Hippocampal formation (tissue), 2 donors: Measurements from ENCODE around the gene DIPK1A.

Experiments
- DNase-seq, 2 donors: peaks; one replicate each; lab custom pipeline; 2025; lab: John Stamatoyannopoulos, UW

DIPK1A gene

DNA sequence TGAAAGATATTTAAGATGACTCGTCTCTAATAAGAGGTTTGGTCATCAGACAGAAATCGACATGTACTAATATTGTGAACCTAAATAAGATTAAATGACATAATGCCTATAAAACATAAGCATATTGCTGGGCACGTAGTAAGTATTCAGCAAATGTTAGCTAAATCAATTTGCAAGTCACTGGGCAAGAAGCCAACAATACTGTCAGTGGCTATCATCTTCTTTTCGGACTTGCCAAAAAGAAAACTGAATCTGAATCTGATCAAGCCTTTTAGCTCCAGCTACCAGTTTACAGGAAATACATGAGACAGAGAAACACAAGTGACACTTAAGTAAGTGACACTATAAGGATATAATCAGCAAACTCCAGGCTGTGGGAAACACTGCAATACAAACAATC lies 83.5 kb downstream of the DIPK1A start:
- DNase-seq = peak in 1 of 2 donors; percentile 63

DNA sequence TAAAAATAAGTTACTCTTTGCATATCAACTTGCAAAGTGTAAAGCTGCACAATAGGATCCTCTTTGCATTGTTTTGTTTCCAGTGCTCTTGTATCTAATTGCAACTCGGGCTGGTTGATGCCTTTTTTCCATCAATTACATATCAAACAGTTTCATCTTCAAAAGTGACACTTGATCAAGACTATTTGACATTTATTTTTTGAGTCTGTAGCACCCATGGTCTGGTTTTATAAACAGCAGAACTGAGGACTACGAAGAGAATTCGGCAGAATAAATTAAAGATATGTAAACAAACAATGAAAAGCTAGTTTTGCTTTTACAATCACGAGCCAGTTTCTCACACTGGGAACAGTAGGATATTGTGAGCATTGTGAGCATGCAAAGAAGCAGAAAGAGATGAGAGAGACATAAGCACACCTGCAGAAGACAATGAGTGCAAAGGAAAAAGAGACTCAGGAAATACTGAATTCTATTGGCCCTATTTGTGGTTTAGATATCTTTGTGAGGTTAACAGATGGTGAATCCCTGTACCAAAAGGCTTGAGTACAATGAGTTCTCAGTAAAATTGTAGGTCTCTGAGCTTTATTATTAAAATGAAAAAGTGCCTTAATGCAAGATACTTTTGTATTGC lies 84.1 kb downstream of the DIPK1A start:
- peak in 1 of 2 donors; percentile 76 for DNase-seq

DNA sequence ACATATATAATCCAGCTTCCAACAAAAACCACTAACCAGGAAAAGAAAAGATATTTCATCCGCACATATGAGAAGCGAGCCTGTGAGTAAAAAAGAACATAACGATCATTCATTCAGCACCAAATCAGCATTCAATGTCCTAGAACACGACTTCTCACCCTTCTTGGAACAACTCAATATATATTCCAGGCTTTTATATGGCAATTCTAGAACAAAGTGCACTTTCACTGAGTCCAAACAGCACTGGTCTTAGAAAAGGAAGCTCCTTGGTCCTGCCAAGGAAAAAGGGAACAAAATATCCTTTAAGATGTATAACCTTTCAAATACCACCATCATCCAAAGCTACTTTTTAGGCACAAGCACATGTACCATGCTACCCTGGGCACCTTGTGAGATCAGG lies 84.9 kb downstream of the DIPK1A start:
- peak in 1 of 2 donors; percentile 61 for DNase-seq

DNA sequence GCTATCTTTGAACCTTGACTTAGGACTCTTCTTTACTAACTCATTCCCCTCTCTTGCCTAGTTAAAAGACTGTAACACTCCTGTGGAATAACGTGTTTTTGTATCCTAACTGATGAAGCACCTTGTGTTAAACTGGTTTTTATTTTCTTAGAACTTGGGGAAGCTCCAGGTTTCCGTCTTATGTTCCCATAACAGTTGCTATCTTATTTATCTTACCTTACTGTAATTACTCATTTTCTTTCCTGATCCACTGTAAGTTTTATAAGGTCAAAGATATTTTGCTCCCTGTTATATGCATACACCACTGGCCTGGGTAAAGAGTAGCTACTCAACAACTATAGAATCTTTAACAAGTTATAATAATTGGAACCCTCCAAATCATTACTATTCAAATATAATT lies 86.3 kb downstream of the DIPK1A start:
- DNase-seq = no peak

DNA sequence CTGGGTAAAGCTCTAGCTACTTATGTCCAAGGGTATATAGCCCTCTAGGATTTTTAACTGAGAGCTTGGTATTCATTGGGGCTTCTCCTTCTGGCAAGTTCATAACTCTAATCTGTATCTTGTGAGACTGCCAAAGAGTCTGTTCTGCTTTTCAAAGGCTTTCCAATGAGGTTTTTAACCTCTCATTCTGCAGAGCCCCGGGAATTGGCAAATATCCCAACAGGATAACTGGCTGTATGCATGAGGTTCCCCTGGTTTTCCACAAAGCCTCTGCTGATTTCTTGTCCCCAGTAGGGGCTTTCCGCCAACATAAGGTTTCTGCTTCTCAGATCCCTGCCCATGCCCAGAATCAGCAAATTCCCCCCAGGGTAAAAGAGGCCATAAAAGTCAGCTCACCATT lies 88.5 kb downstream of the DIPK1A start:
- DNase-seq = no peak

DNA sequence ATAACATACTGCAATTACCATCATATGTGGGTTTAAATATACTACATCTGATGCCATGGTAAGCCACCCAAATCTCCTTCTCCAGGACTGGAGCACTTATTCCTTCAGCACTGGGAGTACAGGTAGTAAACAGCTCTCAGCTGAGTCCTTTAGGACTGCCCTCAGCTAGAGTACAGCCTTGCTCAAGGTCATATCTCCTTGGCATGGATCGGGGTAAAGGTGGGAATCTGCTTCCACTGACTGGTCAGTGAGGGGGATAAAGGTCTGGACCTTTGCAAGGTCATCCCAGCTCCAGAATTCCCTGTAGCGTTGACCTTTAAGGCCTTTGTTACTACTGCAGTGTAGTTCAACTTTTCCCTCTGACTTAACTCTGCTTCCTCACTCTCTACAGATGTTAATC lies 90.7 kb downstream of the DIPK1A start:
- DNase-seq = no peak

DNA sequence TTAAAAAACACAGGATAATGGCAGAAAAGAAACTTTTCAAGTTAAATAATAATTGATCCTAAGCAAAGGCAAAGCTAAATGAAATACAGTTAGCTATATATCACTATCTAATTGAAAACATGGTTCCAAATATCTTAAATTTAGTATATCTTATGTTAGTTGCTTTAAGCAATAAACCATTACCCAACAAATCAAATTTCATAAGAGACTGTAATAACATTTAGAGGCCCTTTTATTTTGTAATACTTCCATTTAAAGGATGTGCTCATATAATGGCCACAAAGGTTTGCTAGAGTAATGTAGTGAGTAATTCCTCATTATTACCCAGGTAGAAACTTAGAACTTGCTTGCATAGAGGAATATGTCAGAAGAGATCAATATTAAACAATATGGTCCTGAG lies 97.1 kb downstream of the DIPK1A start:
- DNase-seq = no peak

DNA sequence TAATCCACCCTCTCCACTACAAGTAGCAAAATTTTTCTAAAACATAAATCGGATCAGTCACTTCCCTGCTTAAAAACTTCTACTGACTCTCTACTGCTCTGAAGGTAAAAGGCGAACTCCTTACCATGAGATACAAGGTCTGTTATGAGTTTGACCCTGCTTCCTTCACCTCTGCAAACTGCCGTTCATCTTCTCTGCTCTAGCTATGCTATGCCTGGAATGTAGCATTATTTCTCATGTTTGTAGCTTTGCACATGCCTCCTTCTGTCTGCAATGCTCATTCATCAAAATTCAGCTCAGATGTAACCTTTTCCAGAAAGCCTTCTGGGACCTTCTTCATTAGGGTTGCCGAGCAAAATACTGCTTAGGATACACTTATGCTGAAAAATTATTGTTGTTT lies 98.7 kb downstream of the DIPK1A start:
- no peak for DNase-seq

DNA sequence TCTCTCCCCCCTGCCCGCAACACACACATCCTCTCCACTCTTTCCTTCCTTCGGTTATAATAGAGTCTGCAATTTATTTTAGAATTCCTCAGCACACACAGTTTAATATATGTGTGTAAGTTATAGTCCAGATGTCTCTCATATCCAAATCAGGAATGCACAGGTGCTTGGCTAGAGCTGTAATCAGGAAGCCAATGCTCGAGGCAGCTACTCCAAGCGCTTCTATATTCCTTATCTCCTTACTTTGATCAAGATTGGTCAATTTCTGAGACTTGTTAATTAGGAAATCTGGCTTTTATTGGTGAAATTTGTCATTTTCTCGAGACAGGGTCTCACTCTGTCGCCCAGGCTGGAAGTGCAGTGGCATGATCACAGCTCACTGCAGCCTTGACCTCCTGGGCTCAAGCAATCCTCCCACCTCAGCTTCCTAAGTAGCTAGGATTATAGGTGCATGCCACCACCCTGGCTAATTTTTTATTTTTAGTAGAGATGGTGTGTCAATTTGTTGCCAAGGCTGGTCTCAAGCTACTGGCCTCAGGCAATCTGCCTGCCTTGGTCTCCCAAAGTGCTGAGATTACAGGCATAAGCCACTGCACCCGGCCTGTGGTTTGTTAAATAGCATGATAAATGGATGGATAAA lies 101.7 kb downstream of the DIPK1A start:
- peak in 1 of 2 donors; percentile 54 for DNase-seq

DNA sequence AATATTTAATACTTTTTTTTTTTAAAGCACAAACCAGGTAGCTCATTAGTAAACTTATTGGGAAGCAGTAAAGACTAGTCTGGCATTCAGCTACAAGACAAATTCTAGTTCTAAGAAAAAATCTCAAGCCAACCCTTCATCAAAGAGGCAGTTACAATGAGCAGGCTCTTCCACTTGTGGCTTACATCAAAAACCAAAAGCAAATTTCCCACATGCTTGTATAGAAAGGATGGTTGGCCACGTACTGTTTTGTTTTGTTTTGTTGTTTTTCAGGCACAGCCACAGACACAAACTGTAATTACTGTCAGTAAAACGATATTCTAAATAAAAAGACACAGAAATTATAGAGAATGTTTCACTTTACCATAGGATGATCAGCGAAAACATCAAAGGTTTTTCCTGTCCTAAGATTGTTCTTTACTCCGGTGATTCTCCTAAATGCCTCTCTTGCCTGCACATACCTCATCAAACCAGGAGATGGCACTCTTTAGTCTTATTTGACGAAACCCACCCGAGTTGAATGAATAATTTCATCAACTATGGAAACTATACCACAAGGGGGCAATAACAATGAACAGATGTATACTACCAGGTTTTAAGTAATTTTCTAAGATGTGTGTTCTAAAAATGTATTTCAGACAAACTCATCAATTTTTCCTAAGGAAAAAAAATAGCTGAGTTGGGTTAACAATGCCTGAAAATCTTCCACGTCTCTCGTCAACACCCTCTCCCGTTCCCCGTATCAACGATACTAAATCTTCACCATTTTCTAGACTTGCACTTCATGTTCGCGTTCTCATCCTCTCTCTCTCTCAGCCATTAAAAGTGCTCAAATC lies 102.5 kb downstream of the DIPK1A start:
- DNase-seq = peak; percentile 39 to 94

DNA sequence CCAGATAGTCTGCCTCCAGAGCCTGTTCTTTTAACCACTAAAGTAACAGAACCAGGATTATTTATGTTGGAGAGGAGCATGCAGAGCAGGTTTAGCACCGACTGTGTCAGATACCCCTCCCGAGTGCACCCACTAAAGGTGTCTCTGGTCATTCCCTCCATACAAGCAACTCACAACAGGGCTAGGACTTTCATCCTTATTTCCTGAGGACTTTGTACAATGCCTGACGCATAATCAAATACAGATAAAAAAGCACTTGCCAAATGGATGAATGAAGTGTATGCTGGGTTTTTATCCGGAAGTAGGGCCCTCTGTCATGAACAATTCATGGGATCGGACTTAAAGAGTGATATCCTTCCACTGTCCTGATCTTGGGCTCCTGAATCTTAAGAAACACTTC lies 103.4 kb downstream of the DIPK1A start:
- no peak for DNase-seq

DNA sequence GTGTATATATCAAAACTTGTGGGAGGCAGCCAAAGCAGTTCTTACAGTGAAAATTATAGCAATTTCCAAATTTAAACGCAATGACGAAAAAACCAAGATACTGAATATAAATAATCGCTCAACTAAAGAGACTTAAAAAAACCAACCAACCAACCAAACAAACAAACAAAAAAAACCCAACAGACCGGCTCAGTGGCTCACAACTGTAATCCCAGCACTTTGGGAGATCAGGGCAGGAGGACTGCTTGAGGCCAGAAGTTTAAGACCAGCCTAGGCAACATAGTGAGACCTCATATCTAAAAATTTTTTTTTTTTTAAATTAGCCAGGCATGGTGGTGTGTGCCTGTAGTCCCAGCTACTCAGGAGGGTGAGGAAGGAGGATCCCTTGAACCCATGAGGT lies 106.0 kb downstream of the DIPK1A start:
- no peak for DNase-seq

DNA sequence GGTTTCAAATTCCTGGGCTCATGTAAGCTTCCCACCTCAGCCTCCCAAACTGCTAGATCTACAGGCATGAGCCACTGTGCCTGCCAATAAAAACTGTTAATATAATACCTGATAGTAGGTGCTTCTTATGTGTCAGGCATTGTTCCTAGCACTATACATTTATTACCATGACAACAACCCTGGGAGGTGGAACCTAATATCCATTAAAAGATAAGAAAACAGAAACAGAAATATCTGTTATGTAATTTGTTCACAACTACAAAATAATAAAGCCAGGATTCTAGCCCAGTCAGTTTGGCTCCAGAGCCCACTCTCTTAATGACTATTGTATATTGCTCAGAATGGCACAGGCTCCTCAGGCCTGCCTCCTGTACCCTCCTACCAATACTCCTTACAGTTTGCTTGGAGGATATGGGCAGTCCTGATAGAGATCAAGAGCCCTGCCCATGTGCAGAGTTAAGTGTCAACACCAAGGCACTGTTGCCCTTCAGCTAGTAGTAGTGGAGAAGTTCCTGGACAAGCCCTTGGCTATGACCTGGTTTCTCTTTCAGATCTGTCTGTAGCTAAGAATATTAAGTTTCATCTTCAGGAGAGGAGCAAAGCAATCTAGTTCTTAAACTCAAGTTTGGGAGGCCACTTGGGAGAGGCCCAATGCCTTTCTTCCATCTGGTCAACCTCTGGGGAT lies 107.0 kb downstream of the DIPK1A start:
- DNase-seq = no peak

DNA sequence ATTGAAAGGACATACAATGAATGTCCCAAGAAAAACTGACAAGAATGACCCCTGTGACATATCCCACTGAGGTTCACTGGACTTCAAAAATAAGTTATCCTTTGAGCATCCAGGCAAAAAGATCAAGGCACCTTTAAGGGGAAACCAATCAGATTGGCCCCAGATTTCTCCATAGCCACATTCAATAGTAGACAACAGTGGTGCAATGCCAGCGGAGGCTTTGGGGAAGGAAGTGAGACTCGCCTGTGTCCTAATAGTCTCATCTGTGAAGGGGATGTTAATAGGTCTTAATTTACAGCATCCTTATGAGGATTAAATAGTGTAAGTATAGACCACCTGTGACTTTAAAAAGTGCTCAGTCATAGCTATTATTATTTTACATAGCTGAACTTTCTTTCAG lies 108.0 kb downstream of the DIPK1A start:
- DNase-seq = no peak

DNA sequence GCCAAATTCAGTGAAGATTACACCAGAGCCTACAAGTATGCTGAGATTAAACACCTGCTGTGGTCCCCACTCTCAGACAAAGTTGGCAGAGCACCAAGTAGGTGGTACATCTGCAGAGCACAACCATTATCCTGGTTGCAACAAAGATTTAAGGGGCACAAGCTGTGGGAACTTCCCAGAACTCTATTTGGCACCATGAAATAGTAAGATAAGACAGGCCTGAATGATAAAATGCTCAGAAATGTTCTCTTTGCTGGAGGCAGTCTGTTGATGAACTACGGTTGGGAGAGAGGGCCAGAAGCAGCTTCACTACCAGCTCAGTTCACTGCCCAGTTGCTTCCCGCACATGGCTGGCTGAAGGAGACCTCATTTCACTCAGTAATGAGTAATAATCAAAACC lies 109.5 kb downstream of the DIPK1A start:
- DNase-seq = no peak

DNA sequence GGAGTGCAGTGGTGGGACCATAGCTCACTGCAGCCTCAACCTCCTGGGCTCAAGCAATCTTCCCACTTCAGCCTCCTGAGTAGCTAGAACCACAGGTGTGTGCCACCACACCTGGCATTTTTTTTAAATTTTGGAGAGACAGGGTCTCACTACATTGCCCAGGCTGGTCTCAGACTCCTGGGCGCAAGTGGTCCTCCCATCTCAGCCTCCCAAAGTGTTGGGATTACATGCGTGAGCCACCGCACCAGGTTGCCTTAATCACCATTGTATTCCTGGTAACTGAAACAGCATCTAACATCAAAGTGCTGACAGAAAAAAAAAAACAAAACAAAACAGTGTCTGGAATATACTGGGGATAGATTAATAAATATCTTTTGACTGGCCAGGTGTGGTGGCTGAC lies 111.2 kb downstream of the DIPK1A start:
- DNase-seq = no peak

DNA sequence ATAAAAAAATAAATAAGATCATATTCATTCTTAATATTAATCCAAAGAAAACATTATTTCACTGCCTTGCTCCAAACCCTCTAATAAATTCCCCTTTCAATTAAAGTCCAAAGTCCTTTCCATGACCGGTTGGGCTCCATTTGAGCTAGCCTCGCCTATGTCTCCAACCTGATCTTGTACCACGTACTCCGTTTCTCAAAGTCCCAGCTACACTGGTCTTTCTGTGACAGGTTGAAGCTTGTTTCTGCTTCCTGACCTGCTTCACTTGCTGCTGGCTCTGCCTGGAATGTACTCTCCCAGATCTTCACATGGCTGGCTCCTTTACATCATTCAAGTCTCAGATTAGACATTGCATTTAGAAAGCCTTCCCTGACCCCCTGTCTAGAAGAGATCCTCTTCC lies 113.1 kb downstream of the DIPK1A start:
- DNase-seq = no peak

DNA sequence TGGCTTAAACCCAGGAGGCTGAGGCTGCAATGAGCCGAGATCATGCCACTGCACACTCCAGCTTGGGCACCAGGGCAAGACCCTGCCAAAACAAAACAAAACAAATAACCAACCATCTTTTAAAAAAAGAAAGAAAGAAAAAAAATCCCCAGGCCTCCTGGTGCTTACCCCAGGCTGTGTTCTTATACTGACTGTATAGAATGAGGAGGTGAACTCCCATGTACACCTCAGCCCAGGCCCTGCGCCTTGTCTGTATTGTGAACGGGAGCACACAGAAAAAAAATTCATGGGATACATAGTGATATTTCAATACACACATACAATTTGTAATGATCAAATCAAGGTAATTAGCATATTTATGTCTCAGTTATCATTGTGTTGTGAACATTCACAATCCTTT lies 115.4 kb downstream of the DIPK1A start:
- DNase-seq = no peak

DNA sequence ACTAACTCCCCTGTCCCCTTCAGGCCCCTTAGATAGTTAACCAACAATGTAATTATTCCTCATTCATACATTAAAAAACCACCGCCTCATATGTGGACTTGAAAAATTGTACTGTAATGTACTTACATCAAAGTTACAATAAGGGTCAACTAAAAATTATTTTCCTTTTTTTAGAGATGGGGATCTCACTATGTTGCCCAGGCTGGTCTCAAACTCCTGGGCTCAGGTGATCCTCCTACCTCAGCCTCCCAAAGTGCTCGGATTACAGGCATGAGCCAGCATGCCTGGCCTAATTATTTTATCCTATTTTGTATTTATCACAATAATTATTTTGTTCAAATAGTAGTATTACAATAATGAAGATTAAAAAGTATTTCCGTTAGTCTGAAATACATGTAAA lies 116.8 kb downstream of the DIPK1A start:
- DNase-seq = no peak

DNA sequence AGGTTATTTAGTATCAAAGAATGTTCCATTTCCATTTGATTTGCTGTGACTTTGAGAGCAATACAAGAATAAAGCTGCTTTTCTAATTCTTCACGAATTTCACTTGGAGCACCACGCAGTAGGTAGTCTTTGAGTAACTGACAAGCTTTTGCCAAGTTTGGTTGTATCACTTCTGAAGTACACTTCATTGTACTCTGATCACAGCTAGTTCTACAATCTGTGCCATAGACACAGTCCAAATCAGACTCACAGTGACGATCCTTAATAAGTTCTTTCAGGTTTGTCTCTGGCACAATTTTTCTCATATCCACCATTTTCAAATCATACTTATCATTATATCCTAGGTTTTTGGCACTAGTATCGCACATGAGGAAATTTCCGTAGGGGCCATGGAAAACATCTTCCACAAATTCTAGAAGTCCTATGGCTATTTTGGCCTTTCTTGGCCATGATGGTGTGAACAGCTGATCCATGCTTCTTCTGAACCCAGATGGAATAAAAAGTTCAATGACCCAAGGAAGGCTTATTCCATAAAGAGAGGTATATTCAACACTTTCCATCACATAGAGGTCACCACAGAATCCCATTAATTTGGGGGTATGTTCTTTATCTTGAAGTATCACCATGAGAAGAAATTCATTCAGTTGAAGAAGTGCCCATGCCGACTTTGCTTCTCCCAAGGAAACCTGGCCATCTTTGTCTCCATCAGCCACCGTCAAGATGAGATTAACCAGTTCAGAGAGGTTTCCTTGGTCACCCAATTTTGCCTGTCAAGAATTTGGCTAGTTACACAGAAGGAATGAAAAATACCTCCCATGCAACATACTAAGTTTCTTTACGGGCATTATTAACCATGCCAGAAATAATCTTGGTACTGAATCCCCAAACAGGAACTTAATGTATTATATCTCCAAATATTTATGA lies 117.6 kb downstream of the DIPK1A start:
- no peak for DNase-seq

DNA sequence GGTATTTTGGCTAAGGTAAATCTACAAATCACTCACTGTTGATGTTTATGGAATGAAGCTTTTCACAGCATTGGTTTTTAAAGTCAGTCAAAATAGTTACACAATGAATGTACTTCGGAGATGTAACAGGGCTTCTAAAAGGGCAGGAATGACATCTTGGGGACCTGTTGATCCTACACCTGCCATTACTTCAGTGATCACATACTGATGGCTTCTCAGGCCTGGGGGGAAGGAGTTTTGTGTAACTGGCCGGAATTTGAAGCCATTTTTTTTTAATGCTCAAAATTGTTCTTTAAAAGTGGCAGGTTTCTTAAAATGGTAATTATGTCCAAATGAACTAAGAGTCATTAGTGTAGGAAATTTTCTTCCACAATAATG lies 118.2 kb downstream of the DIPK1A start:
- no peak for DNase-seq
